Natural killer cell (primary cell): ENCODE data around the gene CHD3. TPM values are rescaled to one million over a fixed set of nuclear protein-coding genes. Genes with fewer than 3 reads are reported as not detected.

ENCODE experiments used
- ATAC-seq, 3 donors: fragments of 150-1000 bp in 2 of 3; fragments of 200-7000 bp in 1 of 3; cut with Tn5 transposase; 1 replicate in 1 of 3; 2 replicates in 2 of 3; pipeline ENCODE4 v1.10.0; 2021; ENCODE audit warnings: mild to moderate bottlenecking in 2 of 3, moderate library complexity in 2 of 3
- DNase-seq, 2 donors: peaks; one replicate each; pipeline versions ENCODE4 v3.0.0 to v3.0.0-alpha.2; 2013 to 2021; ENCODE audit warnings: mixed read lengths in 1 of 2
- H3K27ac ChIP-seq: one replicate; pipeline ENCODE4 v1.5.1; 2013; ENCODE audit warnings: mild to moderate bottlenecking, low read length
- H3K27me3 ChIP-seq: one replicate; pipeline ENCODE4 v1.6.1; 2013; ENCODE audit warnings: low read length; ENCODE audit not compliant: control insufficient read depth, insufficient read depth
- H3K36me3 ChIP-seq: one replicate; pipeline ENCODE4 v1.6.1; 2013; ENCODE audit warnings: low read length; ENCODE audit not compliant: control insufficient read depth, insufficient read depth
- H3K4me1 ChIP-seq: one replicate; pipeline ENCODE4 v1.6.1; 2013; ENCODE audit warnings: low read length; ENCODE audit not compliant: control insufficient read depth, insufficient read depth
- H3K4me3 ChIP-seq: one replicate; pipeline ENCODE4 v1.5.1; 2013; ENCODE audit warnings: low read length
- H3K9me3 ChIP-seq: one replicate; pipeline ENCODE4 v1.6.1; 2013; ENCODE audit warnings: low read length; ENCODE audit not compliant: control insufficient read depth, insufficient read depth
- H3K27ac Mint-ChIP-seq, 2 donors: one replicate each; pipeline ENCODE4 v1.8.0; 2022; ENCODE audit warnings: mild to moderate bottlenecking in 2 of 2, mixed read lengths in 2 of 2, moderate library complexity in 1 of 2
- H3K27me3 Mint-ChIP-seq, 2 donors: one replicate each; pipeline ENCODE4 v1.8.0; 2022; ENCODE audit warnings: low read depth in 2 of 2, mixed read lengths in 2 of 2
- H3K36me3 Mint-ChIP-seq: one replicate; pipeline ENCODE4 v1.8.0; 2022; ENCODE audit warnings: mixed read lengths
- H3K4me1 Mint-ChIP-seq, 2 donors: one replicate each; pipeline ENCODE4 v1.8.0; 2022; ENCODE audit warnings: mixed read lengths in 2 of 2
- H3K4me3 Mint-ChIP-seq: one replicate; pipeline ENCODE4 v1.8.0; 2022; ENCODE audit warnings: mild to moderate bottlenecking, moderate library complexity, mixed read lengths
- H3K9me3 Mint-ChIP-seq, 2 donors: one replicate each; pipeline ENCODE4 v1.8.0; 2022; ENCODE audit warnings: mixed read lengths in 2 of 2
- CTCF ChIP-seq: fragments of 200-600 bp; IDR thresholded peaks from one replicate; pipeline ENCODE4 v1.8.0; 2022; ENCODE audit warnings: antibody characterized with exemption
- WGBS: methylation state at CpG from one replicate; pipeline ENCODE4 v1.1.7; 2013; ENCODE audit warnings: missing lambda C conversion rate; ENCODE audit not compliant: insufficient coverage; 5-methylcytosine and 5-hydroxymethylcytosine counted together
- intact Hi-C: fragments of 100-400 bp; cut with micrococcal nuclease; formaldehyde crosslinking; loops from one replicate; pipeline ENCODE4 v1.14.2; 2022
- total RNA-seq, 4 donors: library from RNA; stranded (reverse); fragments of 120-200 nt in 1 of 4; gene quantifications; one replicate each; pipeline versions ENCODE4 v1.2.3 to v1.2.4, GENCODE V29; 2013 to 2022

Gene CHD3
- total RNA-seq, 3 donors from 2014 or later (not counting 1 experiment from before 2014, with no cell fraction given), result 215 to 275 (median 218) TPM

GRCh38 chr17:7931709-7932482 lies 43.3 kb downstream of the CHD3 start, which contains the start of the genes CNTROB and TRAPPC1:
CNTROB (plus strand) TSS chr17:7932206; CDS start chr17:7933080, 874 bp downstream.
TRAPPC1 (minus strand) TSS chr17:7931946; CDS start chr17:7931829, 117 bp downstream.
- peaks cover 36 to 56% of the 10 kb centered on the region in 2 donors for H3K4me1 Mint-ChIP-seq
- no peaks in the 10 kb centered on the region for H3K27me3 Mint-ChIP-seq
- peak; percentile 93 to 99 (median 96) for ATAC-seq
- TF ChIP-seq CTCF, result no peak
- H3K4me1 ChIP-seq, result peaks cover 31% of the 10 kb centered on the region
- no peaks in the 10 kb centered on the region for H3K9me3 ChIP-seq
- peak within 1 kb of the TSS; percentile 96 to 98 for H3K27ac Mint-ChIP-seq
- DNase-seq, result peak; percentile 99 to 100
- intact Hi-C loops, result loop anchor here (1.0 to 5.0 kb wide), 4 partner anchors 9 to 189 kb away; partner anchors contain the start of gene CHD3
- peak within 1 kb of the TSS; percentile 74 for H3K4me3 ChIP-seq
- peak within 1 kb of the TSS; percentile 99 for H3K4me3 Mint-ChIP-seq
- peaks cover 3% of the 10 kb centered on the region for H3K36me3 ChIP-seq
- WGBS, result under 1% methylated on average over 55 of the region's 55 CpGs
- H3K27me3 ChIP-seq, result no peaks in the 10 kb centered on the region
- peak within 1 kb of the TSS; percentile 79 for H3K27ac ChIP-seq
- no peaks in the 10 kb centered on the region for H3K36me3 Mint-ChIP-seq
- no peaks in the 10 kb centered on the region for H3K9me3 Mint-ChIP-seq

- WGBS, result 0% methylated on average over 17 of the region's 17 CpGs
- Histone ChIP-seq H3K9me3 (no peaks in the 10 kb centered on the region), H3K27me3 (no peaks in the 10 kb centered on the region), H3K36me3 (peaks cover 3% of the 10 kb centered on the region), H3K4me3 (peak overlapping the region; percentile 74), H3K4me1 (peaks cover 31% of the 10 kb centered on the region), H3K27ac (peak overlapping the region; percentile 79)
- intact Hi-C loops, result loop anchor here (1.0 to 5.0 kb wide), 4 partner anchors 9 to 189 kb away; partner anchors contain the start of gene CHD3
- H3K36me3 Mint-ChIP-seq, result no peaks in the 10 kb centered on the region
- TF ChIP-seq CTCF, result no peak
- H3K27me3 Mint-ChIP-seq, result no peaks in the 10 kb centered on the region
- peaks cover 36 to 56% of the 10 kb centered on the region in 2 donors for H3K4me1 Mint-ChIP-seq
- ATAC-seq, result peak; percentile 18 to 27 (median 24)
- DNase-seq, result no peak
- no peaks in the 10 kb centered on the region for H3K9me3 Mint-ChIP-seq
- peak overlapping the region; percentile 99 for H3K4me3 Mint-ChIP-seq
- peak overlapping the region; percentile 96 to 98 for H3K27ac Mint-ChIP-seq
These were observed 43.9 kb downstream of the CHD3 start for GRCh38 chr17:7932483-7932891.

- H3K4me1 Mint-ChIP-seq, result peaks cover 36 to 56% of the 10 kb centered on the region in 2 donors
These were observed 44.4 kb downstream of the CHD3 start for GRCh38 chr17:7932949-7933348.

More at GRCh38 chr17:7932949-7933348, 44.4 kb downstream of the CHD3 start:
- no peaks in the 10 kb centered on the region for H3K9me3 Mint-ChIP-seq
- WGBS, result 18% methylated on average over 16 of the region's 16 CpGs
- peak in 1 of 3 donors; percentile 24 for ATAC-seq
- Histone ChIP-seq H3K4me1 (peaks cover 31% of the 10 kb centered on the region), H3K27ac (no peak overlapping the region), H3K27me3 (no peaks in the 10 kb centered on the region), H3K36me3 (peaks cover 3% of the 10 kb centered on the region), H3K9me3 (no peaks in the 10 kb centered on the region), H3K4me3 (peak overlapping the region; percentile 74)
- H3K4me3 Mint-ChIP-seq, result peak overlapping the region; percentile 99
- TF ChIP-seq CTCF, result no peak
- H3K27ac Mint-ChIP-seq, result peak overlapping the region; percentile 96 to 98
- H3K27me3 Mint-ChIP-seq, result no peaks in the 10 kb centered on the region
- intact Hi-C loops, result loop anchor here (1.0 to 5.0 kb wide), 4 partner anchors 10 to 190 kb away; partner anchors contain the start of gene CHD3
- DNase-seq, result peak; percentile 40 to 44
- H3K36me3 Mint-ChIP-seq, result no peaks in the 10 kb centered on the region
